Keratinocyte (primary cell): ENCODE results near the gene MST1.
"Not testable (repeated sequence)": the region's sequence is repeated elsewhere in the genome, so short reads cannot be mapped to it uniquely, and the experiment has no call there.

Experiments used
- CTCF ChIP-seq, 3 experiments: IDR thresholded peaks in 1 of 3; conservative IDR thresholded peaks in 1 of 3; optimal IDR thresholded peaks in 1 of 3; 2 replicates in 2 of 3; 3 replicates in 1 of 3; pipeline versions ENCODE3 to v1.5.1; 2011; ENCODE audit warnings: low read length in 3 of 3, mild to moderate bottlenecking in 3 of 3, moderate library complexity in 2 of 3, control low read depth in 1 of 3, inconsistent platforms in 1 of 3; ENCODE audit not compliant: insufficient read depth in 2 of 3; ENCODE audit errors: extremely low read depth in 1 of 3
- EZH2 ChIP-seq: IDR thresholded peaks from one replicate; pipeline ENCODE4 v1.6.1; 2012; ENCODE audit warnings: inconsistent platforms, mild to moderate bottlenecking, low read length, moderate library complexity

- TF ChIP-seq CTCF (optimal IDR thresholded peaks at IDR 0.05 in 1 of 3, IDR thresholded peaks at IDR 0.05 in 1 of 3, conservative IDR thresholded peaks at IDR 0.05 in 1 of 3; ENCODE audit: extremely low read depth in 1 of 3, insufficient read depth in 2 of 3, low read length in 3 of 3); EZH2: not testable (repeated sequence)
Observed at GRCh38 chr3:49690856-49691255, 1.6 kb upstream of the MST1 start.
